H1 (cell line): ENCODE results near the gene MACROD1. TPM values are rescaled to one million over a fixed set of nuclear protein-coding genes. Genes with fewer than 3 reads are reported as not detected.

Source experiments
- CTCF ChIA-PET: fragments of 300-600 bp; sonication (Branson Sonifier 250); formaldehyde crosslinking; loops from one replicate; lab custom pipeline; 2021; ENCODE audit not compliant: partially characterized antibody; lab: Charles Lee
- POLR2A ChIA-PET: fragments of 300-600 bp; sonication (Branson Sonifier 250); formaldehyde crosslinking; loops from one replicate; lab custom pipeline; 2021; ENCODE audit warnings: inconsistent platforms; ENCODE audit not compliant: partially characterized antibody; lab: Charles Lee
- DNase-seq, 2 experiments: peaks; one replicate each; pipeline versions ENCODE4 v3.0.0 to v3.0.0-alpha.2; 2010 to 2022; ENCODE audit warnings: low spot score in 2 of 2, low read depth in 1 of 2, mixed read lengths in 1 of 2
- FAIRE-seq: peaks from 2 replicates; lab custom pipeline; 2011; peaks lifted over from hg19 to GRCh38; lab: Jason Lieb, UNC
- H2AFZ ChIP-seq: 2 replicates; pipeline ENCODE4 v1.8.1; 2012; ENCODE audit warnings: low read length, inconsistent platforms
- H2AK5ac ChIP-seq: 2 replicates; pipeline ENCODE4 v1.6.1; 2013; ENCODE audit warnings: low read depth, low read length
- H2BK120ac ChIP-seq: replicated peaks from 2 replicates; pipeline ENCODE3; 2013; ENCODE audit warnings: low read depth, low read length, inconsistent platforms
- H2BK12ac ChIP-seq: 2 replicates; pipeline ENCODE4 v1.6.1; 2013; ENCODE audit warnings: low read depth, low read length
- H2BK15ac ChIP-seq: 2 replicates; pipeline ENCODE4 v1.6.1; 2013; ENCODE audit warnings: low read length
- H2BK20ac ChIP-seq: 2 replicates; pipeline ENCODE4 v1.6.1; 2013; ENCODE audit warnings: low read length
- H2BK5ac ChIP-seq: 2 replicates; pipeline ENCODE4 v1.6.1; 2013; ENCODE audit warnings: low read depth, low read length
- H3K14ac ChIP-seq: 2 replicates; pipeline ENCODE4 v1.6.1; 2013; ENCODE audit warnings: inconsistent platforms; ENCODE audit not compliant: insufficient read length
- H3K18ac ChIP-seq: 2 replicates; pipeline ENCODE4 v1.6.1; 2013; ENCODE audit warnings: low read length; ENCODE audit errors: extremely low read depth
- H3K23ac ChIP-seq: 2 replicates; pipeline ENCODE4 v1.6.1; 2013; ENCODE audit warnings: inconsistent platforms; ENCODE audit not compliant: insufficient read length
- H3K23me2 ChIP-seq: 2 replicates; pipeline ENCODE4 v1.6.1; 2013; ENCODE audit warnings: low read depth, low read length
- H3K27ac ChIP-seq: 2 replicates; pipeline ENCODE4 v1.6.1; 2011; ENCODE audit warnings: low read depth, low read length, inconsistent platforms
- H3K27me3 ChIP-seq, 4 experiments: replicated peaks in 1 of 4; 1 replicate in 1 of 4; 2 replicates in 3 of 4; pipeline versions ENCODE4 v1.6.1 to v1.8.1; 2011 to 2013; ENCODE audit warnings: low read length in 3 of 4, mild to moderate bottlenecking in 3 of 4, inconsistent platforms in 2 of 4, mixed read lengths in 2 of 4, moderate library complexity in 1 of 4; ENCODE audit not compliant: control insufficient read depth in 3 of 4, insufficient read depth in 3 of 4; ENCODE audit errors: extremely low read depth in 1 of 4
- H3K36me3 ChIP-seq, 4 experiments: 2 replicates each; pipeline versions ENCODE4 v1.6.1 to v1.8.1; 2011 to 2013; ENCODE audit warnings: mild to moderate bottlenecking in 4 of 4, low read length in 3 of 4, moderate library complexity in 2 of 4, control low read depth in 1 of 4, inconsistent platforms in 1 of 4; ENCODE audit not compliant: insufficient read depth in 4 of 4, control insufficient read depth in 2 of 4
- H3K4ac ChIP-seq: replicated peaks from 2 replicates; pipeline ENCODE3; 2013; ENCODE audit warnings: low read length, low read depth, mixed read lengths, inconsistent platforms; ENCODE audit not compliant: insufficient read length
- H3K4me1 ChIP-seq, 4 experiments: replicated peaks in 1 of 4; 1 replicate in 1 of 4; 2 replicates in 3 of 4; pipeline versions ENCODE4 v1.6.1 to v1.8.1; 2011 to 2013; ENCODE audit warnings: low read length in 3 of 4, inconsistent platforms in 2 of 4, mixed read lengths in 1 of 4; ENCODE audit not compliant: insufficient read depth in 4 of 4, control insufficient read depth in 3 of 4
- H3K4me2 ChIP-seq, 2 experiments: 2 replicates each; pipeline versions ENCODE4 v1.6.1 to v1.8.1; 2011 to 2013; ENCODE audit warnings: low read depth in 2 of 2, low read length in 2 of 2, control low read depth in 1 of 2, inconsistent platforms in 1 of 2, mild to moderate bottlenecking in 1 of 2; ENCODE audit not compliant: insufficient read depth in 1 of 2
- H3K4me3 ChIP-seq, 4 experiments: fragments of 200-600, 300-600 bp in 1 of 4; sonication (generic), shearing (Covaris generic), sonication (Bioruptor Twin) in 1 of 4; 2 replicates each; pipeline versions ENCODE4 v1.5.1 to v1.8.1; 2011 to 2016; ENCODE audit warnings: low read length in 4 of 4, low read depth in 3 of 4, control low read depth in 2 of 4, inconsistent platforms in 2 of 4, mild to moderate bottlenecking in 2 of 4, mixed read lengths in 1 of 4, moderate library complexity in 1 of 4; ENCODE audit not compliant: insufficient read depth in 2 of 4; ENCODE audit errors: extremely low read depth in 1 of 4
- H3K56ac ChIP-seq: replicated peaks from 2 replicates; pipeline ENCODE3; 2013; ENCODE audit warnings: low read depth, mild to moderate bottlenecking, mixed read lengths, low read length, inconsistent platforms; ENCODE audit not compliant: insufficient read length
- H3K79me1 ChIP-seq: 2 replicates; pipeline ENCODE4 v1.6.1; 2013; ENCODE audit warnings: low read depth, low read length, control low read depth
- H3K79me2 ChIP-seq, 2 experiments: 2 replicates each; pipeline versions ENCODE4 v1.6.1 to v1.8.1; 2012 to 2013; ENCODE audit warnings: low read length in 2 of 2, mild to moderate bottlenecking in 2 of 2, inconsistent platforms in 1 of 2; ENCODE audit not compliant: insufficient read depth in 2 of 2, control insufficient read depth in 1 of 2
- H3K9ac ChIP-seq, 4 experiments: replicated peaks in 1 of 4; 1 replicate in 1 of 4; 2 replicates in 3 of 4; pipeline versions ENCODE4 v1.6.1 to v1.8.1; 2011 to 2013; ENCODE audit warnings: low read depth in 3 of 4, low read length in 3 of 4, control low read depth in 2 of 4, mild to moderate bottlenecking in 2 of 4, moderate library complexity in 2 of 4, inconsistent platforms in 1 of 4; ENCODE audit errors: extremely low read depth in 1 of 4
- H3K9me3 ChIP-seq, 2 experiments: 2 replicates each; pipeline versions ENCODE4 v1.6.1 to v1.8.1; 2012 to 2013; ENCODE audit warnings: mild to moderate bottlenecking in 2 of 2, moderate library complexity in 2 of 2, control low read depth in 1 of 2, inconsistent platforms in 1 of 2, low read depth in 1 of 2, low read length in 1 of 2, mixed read lengths in 1 of 2; ENCODE audit not compliant: insufficient read depth in 2 of 2
- H4K20me1 ChIP-seq, 2 experiments: replicated peaks in 1 of 2; 2 replicates each; pipeline versions ENCODE3 to v1.8.1; 2011 to 2013; ENCODE audit warnings: inconsistent platforms in 2 of 2, low read length in 2 of 2, mild to moderate bottlenecking in 1 of 2; ENCODE audit not compliant: insufficient read depth in 2 of 2, control insufficient read depth in 1 of 2
- H4K5ac ChIP-seq: 2 replicates; pipeline ENCODE4 v1.6.1; 2013; ENCODE audit warnings: low read length, low read depth, mixed read lengths, inconsistent platforms; ENCODE audit not compliant: insufficient read length
- H4K8ac ChIP-seq: 2 replicates; pipeline ENCODE4 v1.8.0; 2013; ENCODE audit warnings: mild to moderate bottlenecking, moderate library complexity, low read length, inconsistent platforms; ENCODE audit not compliant: insufficient read depth; ENCODE audit errors: extremely low read depth
- H4K91ac ChIP-seq: replicated peaks from 2 replicates; pipeline ENCODE3; 2013; ENCODE audit warnings: low read length, mixed read lengths, inconsistent platforms; ENCODE audit not compliant: insufficient read length
- ASH2L ChIP-seq: fragments of 200-600, 300-600 bp; sonication (generic); IDR thresholded peaks from one replicate; pipeline ENCODE4 v1.7.1; 2017; ENCODE audit warnings: low read length
- BACH1 ChIP-seq: IDR thresholded peaks from 2 replicates; pipeline ENCODE4 v1.6.1; 2012; ENCODE audit warnings: low read length, improper control_type of control experiment
- BCL11A ChIP-seq, 2 experiments: IDR thresholded peaks; one replicate each; pipeline ENCODE4 v1.6.1; 2011; ENCODE audit warnings: low read depth in 2 of 2, low read length in 2 of 2, mild to moderate bottlenecking in 2 of 2
- CBX8 ChIP-seq: fragments of 300-800, 300-1000 bp; sonication (generic); IDR thresholded peaks from 2 replicates; pipeline ENCODE4 v1.7.1; 2016; ENCODE audit warnings: low read depth, low read length, borderline replicate concordance
- EP300 ChIP-seq, 2 experiments: IDR thresholded peaks; 1 replicate in 1 of 2; 2 replicates in 1 of 2; pipeline ENCODE4 v1.6.1; 2011 to 2012; ENCODE audit warnings: low read depth in 2 of 2, low read length in 2 of 2, mild to moderate bottlenecking in 2 of 2, borderline replicate concordance in 1 of 2, inconsistent platforms in 1 of 2, moderate library complexity in 1 of 2
- JUND ChIP-seq: IDR thresholded peaks from 2 replicates; pipeline ENCODE4 v1.6.1; 2011; ENCODE audit warnings: mild to moderate bottlenecking, improper control_type of control experiment, low read length
- SIRT6 ChIP-seq: IDR thresholded peaks from one replicate; pipeline ENCODE4 v1.7.1; 2012; ENCODE audit warnings: low read length, inconsistent platforms
- TBP ChIP-seq: IDR thresholded peaks from 2 replicates; pipeline ENCODE4 v1.6.1; 2011; ENCODE audit warnings: low read depth, low read length, improper control_type of control experiment
- WGBS, 2 experiments: shearing (Covaris generic) in 1 of 2; methylation state at CpG; one replicate each; pipeline versions ENCODE4 v1.1.6 to v1.1.7; 2013 to 2015; ENCODE audit warnings: low lambda C conversion rate in 2 of 2, mixed read lengths in 2 of 2, inconsistent platforms in 1 of 2, low coverage in 1 of 2, missing lambda C conversion rate in 1 of 2; ENCODE audit not compliant: insufficient replicate concordance in 2 of 2, insufficient coverage in 1 of 2, insufficient read length in 1 of 2; ENCODE audit errors: extremely low coverage in 1 of 2, missing lambda C conversion rate in 1 of 2; 5-methylcytosine and 5-hydroxymethylcytosine counted together
- polyA plus RNA-seq, 7 experiments: library from polyadenylated mRNA; depleted of rRNA in 3 of 7; stranded (reverse) in 5 of 7; unstranded in 2 of 7; fragments of >200 nt in 5 of 7; fragments of 200-250 nt in 2 of 7; gene quantifications; 1 replicate in 5 of 7; 2 replicates in 1 of 7; 4 replicates in 1 of 7; pipeline versions ENCODE4 v1.2.1 to v1.2.3, GENCODE V29; 2011 to 2013; ENCODE audit warnings: missing spikeins in 2 of 7, mixed read lengths in 2 of 7
- total RNA-seq: library from RNA; stranded (reverse); fragmentation: NEBNext Ultra II Directional; extraction: Animal tissue kit (Norgen Biotek cat#: 25700); gene quantifications from 2 replicates; pipeline ENCODE4 v1.2.1, GENCODE V29; 2021
- TF ChIP-seq, protein P1 (sequence below): IDR thresholded peaks from 2 replicates; pipeline ENCODE4 v1.6.1; 2011; ENCODE audit warnings: low read length, improper control_type of control experiment
- TF ChIP-seq, protein P2 (sequence below): IDR thresholded peaks from 2 replicates; pipeline ENCODE4 v1.6.1; 2011; ENCODE audit warnings: low read depth, mild to moderate bottlenecking, low read length; ENCODE audit not compliant: insufficient read depth

The MACROD1 gene
- total and polyA plus RNA-seq, 2 of the 8 experiments (the other 6 are each of a cell fraction or from before 2014, with no cell fraction given) = 19.5 to 34.1 TPM

DNA sequence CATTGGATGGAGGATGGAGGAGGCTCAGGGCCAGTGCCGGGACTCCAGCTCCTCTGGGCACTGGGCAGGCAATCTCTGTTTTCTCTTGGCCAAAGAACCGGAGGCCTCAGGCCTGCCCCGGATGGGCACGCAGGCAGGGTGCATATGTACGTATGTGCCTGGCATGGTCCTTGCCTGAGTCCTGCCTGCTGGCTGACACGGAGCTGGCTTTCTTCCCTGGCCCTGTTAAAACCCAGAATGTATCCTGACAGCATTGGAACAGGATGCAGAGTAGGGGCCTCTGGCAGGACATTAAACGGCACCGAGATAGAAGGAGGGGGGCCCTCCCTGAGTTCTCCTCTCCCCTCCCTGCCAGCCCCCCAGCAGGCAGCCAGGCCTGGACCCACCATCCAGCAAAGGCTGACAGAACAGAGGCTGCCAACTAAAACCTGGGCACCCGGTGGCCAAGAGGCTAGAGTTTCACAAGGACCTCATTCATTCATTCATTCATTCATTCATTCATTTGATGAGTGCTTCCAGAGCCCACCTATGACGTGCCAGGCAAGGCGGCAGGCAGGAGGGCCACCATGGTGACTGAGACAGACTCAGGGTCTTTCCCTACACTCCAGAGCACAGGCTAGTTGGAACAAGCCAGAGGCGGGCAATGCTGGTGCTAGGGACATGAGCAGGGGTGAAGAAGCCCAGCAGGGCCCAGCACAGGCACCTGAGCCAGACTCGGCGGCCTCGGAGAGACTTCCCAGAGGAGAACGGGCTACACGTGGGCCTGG lies 101.4 kb downstream of the MACROD1 start:
- no peak overlapping the region for H3K4me2 ChIP-seq
- no peak overlapping the region for H3K56ac ChIP-seq
- H3K27me3 ChIP-seq = peaks cover 6 to 70% (median 56%) of the 10 kb centered on the region in 4 experiments
- no peak overlapping the region for H3K9ac ChIP-seq
- peaks cover 4% of the 10 kb centered on the region for H3K23me2 ChIP-seq
- no peaks in the 10 kb centered on the region for H3K79me2 ChIP-seq
- DNase-seq (no peak), FAIRE-seq (no peak)
- peaks cover 0 to 15% (median 10%) of the 10 kb centered on the region in 4 experiments; a peak in 6 of 7 replicates for H3K4me1 ChIP-seq
- H4K5ac ChIP-seq = no peak overlapping the region
- no peak overlapping the region; the same call in 1 of the 2 replicates for H2BK12ac ChIP-seq
- no peak overlapping the region for H3K18ac ChIP-seq
- H2BK15ac ChIP-seq = no peak overlapping the region
- H2AK5ac ChIP-seq = no peak overlapping the region
- H2BK120ac ChIP-seq = no peak overlapping the region
- no peaks in the 10 kb centered on the region for H3K9me3 ChIP-seq
- H3K4ac ChIP-seq = no peak overlapping the region
- no peak overlapping the region for H3K14ac ChIP-seq
- ChIA-PET POLR2A (interaction anchor here (0.8 to 1.2 kb wide), 2 partner anchors 12 kb away, joined by 3 to 4 read pairs; no protein-coding TSS in a partner anchor), CTCF (interaction anchor here (0.7 to 5.7 kb wide), 4 partner anchors 23 to 64 kb away, joined by 3 to 22 read pairs (median 6); no protein-coding TSS in a partner anchor)
- H3K27ac ChIP-seq = no peak overlapping the region
- H3K36me3 ChIP-seq = no peaks in the 10 kb centered on the region
- 92% methylated on average over 17 of the region's 17 CpGs; no CpG with 5 or more reads in 1 of the 2 experiments for WGBS, 2 experiments
- no peak overlapping the region for H2BK20ac ChIP-seq
- no peak overlapping the region for H4K8ac ChIP-seq
- H3K79me1 ChIP-seq = 0 out of 2 replicates have a peak, but pooled peaks cover 2% of the 10 kb centered on the region
- no peak overlapping the region for H3K23ac ChIP-seq
- H4K20me1 ChIP-seq = peaks cover 9 to 23% of the 10 kb centered on the region in 2 experiments
- H4K91ac ChIP-seq = no peak overlapping the region
- H2BK5ac ChIP-seq = no peak overlapping the region
- H2AFZ ChIP-seq = no peak overlapping the region
- no peak overlapping the region for H3K4me3 ChIP-seq
- TF ChIP-seq CBX8 (no peak), BACH1 (no peak), BCL11A (IDR thresholded peaks at IDR 0.05; ENCODE audit: low read depth in 2 of 2, low read length in 2 of 2) (no peak), ASH2L (no peak), TBP (no peak), JUND (no peak), SIRT6 (no peak), EP300 (IDR thresholded peaks at IDR 0.05; ENCODE audit: borderline replicate concordance in 1 of 2, low read depth in 2 of 2, low read length in 2 of 2) (no peak)
- TF ChIP-seq, protein P1, sequence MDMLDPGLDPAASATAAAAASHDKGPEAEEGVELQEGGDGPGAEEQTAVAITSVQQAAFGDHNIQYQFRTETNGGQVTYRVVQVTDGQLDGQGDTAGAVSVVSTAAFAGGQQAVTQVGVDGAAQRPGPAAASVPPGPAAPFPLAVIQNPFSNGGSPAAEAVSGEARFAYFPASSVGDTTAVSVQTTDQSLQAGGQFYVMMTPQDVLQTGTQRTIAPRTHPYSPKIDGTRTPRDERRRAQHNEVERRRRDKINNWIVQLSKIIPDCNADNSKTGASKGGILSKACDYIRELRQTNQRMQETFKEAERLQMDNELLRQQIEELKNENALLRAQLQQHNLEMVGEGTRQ = no peak
- TF ChIP-seq, protein P2, sequence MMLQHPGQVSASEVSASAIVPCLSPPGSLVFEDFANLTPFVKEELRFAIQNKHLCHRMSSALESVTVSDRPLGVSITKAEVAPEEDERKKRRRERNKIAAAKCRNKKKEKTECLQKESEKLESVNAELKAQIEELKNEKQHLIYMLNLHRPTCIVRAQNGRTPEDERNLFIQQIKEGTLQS = no peak
